MM.1S (cell line): ENCODE measurements around the gene SPANXA1.

Experiments
- CTCF ChIP-seq: fragments of 300-600 bp; sonication (generic); IDR thresholded peaks from 2 replicates; pipeline ENCODE4 v1.5.1; 2016; ENCODE audit warnings: antibody characterized with exemption, low read length, mixed read lengths
- EZH2 ChIP-seq: fragments of 300-600 bp; sonication (generic); optimal IDR thresholded peaks from 2 replicates; pipeline ENCODE3; 2017; ENCODE audit warnings: low read depth, mild to moderate bottlenecking, antibody characterized with exemption, low read length, mixed read lengths
- EZH2phosphoT487 ChIP-seq: fragments of 300-600 bp; sonication (generic); IDR thresholded peaks from 2 replicates; pipeline ENCODE4 v1.6.1; 2018; ENCODE audit warnings: antibody characterized with exemption, low read length

- no peak for TF ChIP-seq EZH2
- TF ChIP-seq CTCF: no peak
- no peak for TF ChIP-seq EZH2phosphoT487
Measured at GRCh38 chrX:141609111-141609510, 24.6 kb upstream of the SPANXA1 start.
